NOMO-1 treated with DMSO at 0.1 percent for 48 hours (cell line): ENCODE measurements around the gene CRYBB1.

Source experiments
- DNase-seq: peaks from one replicate; lab custom pipeline; 2025; ENCODE audit not compliant: unreplicated experiment; lab: John Stamatoyannopoulos, UW

The CRYBB1 gene

GRCh38 chr22:26581633-26582168, 36.1 kb downstream of the CRYBB1 start:
- DNase-seq, result no peak

DNA sequence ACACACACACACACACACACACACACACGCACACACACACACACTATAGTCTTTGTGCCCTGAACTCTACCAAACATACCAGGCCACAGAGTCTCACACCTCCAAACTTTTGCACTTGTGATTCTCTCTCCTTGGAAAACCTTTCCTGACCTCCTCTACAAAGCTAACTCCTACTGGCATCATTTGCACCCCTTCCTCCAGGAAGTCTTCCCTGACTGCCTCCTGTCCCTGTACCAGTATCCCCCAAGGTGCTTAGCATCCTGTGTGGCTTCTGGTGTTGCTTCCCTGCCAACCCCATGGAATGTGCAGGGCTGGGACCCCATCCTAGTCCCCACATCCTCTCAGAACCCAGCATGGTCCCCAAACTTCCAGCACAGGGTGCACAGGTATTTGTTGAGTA, 36.8 kb downstream of the CRYBB1 start:
- DNase-seq, result no peak

DNA sequence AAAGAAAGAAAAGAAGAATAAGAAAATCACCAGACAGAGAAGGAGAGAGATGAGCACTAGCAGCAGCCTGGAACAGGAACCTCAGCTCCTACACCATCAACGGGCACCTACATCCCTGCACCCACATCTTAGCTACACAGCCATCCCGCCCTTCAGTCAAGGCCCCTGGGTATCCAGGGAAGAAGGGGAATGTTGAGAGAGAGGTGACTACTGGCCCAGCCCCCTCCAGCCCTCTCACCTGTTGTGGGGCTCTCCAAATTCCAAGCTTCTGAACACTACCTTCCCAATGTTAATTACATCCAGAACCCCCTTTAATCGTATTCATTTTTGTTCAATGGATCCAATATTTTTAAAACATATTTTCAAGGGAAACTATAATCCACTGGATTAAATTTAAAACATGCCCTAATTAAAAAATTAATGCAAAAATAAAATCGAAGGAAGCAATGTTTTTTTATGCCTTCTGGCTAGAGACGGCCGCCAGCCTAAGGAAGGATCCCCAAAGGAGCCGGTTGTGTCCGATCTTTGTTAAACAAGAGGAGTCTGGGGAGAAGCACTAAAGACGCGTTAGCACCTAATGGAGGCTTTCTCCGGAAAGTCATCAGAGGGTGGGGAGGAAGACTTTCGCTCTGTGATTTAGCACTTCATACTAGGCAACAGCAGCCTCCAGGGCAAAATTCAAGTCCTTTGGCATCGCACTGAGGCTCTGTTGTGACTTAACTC, 37.4 kb downstream of the CRYBB1 start:
- no peak for DNase-seq

DNA sequence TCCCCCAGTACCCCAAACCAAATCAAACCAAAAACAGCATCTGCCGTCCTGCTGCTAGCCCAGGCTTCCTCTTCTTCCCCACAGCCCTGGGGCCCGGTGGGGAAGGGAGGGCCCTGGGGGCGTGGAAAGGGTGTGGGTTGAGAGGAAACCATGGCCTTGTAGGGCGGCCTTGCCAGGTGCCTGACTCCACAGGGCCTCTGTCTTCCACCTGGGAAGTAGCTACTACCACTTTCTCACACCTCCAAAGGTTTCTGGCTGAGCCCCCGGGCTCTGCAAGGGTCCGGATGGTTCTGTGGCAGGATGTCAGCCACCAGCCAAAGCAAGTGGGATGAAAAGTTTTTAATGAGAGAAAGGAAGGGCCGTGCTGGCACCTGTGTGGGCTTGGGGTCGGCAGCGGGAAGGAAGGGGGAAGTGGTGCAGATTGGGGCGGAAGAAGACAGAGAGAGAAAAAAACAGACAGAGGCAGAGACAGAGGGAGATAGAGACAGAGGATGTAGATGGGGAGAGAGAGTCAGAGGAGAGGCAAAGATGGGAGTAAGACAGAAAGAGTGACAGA, 38.4 kb downstream of the CRYBB1 start:
- DNase-seq, result peak; percentile 78

DNA sequence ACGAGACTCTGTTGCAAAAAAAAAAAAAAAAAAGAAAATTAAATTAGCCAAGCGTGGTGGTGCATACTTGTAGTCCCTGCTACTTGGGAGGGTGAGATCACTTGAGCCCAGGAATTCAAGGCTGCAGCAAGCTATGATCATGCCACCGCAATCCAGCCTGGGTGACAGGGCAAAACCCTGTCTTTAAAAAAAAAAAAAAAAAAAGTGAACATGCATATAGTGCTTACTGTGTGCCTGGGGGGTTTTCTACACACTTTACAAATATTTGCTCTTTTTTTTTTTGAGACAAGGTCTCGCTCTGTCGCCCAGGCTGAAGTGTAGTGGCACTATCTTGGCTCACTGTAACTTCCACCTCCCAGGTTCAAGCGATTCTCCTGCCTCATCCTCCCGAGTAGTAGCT, 40.7 kb downstream of the CRYBB1 start:
- DNase-seq, result no peak

GRCh38 chr22:26576026-26576680, 41.7 kb downstream of the CRYBB1 start:
- DNase-seq, result no peak

DNA sequence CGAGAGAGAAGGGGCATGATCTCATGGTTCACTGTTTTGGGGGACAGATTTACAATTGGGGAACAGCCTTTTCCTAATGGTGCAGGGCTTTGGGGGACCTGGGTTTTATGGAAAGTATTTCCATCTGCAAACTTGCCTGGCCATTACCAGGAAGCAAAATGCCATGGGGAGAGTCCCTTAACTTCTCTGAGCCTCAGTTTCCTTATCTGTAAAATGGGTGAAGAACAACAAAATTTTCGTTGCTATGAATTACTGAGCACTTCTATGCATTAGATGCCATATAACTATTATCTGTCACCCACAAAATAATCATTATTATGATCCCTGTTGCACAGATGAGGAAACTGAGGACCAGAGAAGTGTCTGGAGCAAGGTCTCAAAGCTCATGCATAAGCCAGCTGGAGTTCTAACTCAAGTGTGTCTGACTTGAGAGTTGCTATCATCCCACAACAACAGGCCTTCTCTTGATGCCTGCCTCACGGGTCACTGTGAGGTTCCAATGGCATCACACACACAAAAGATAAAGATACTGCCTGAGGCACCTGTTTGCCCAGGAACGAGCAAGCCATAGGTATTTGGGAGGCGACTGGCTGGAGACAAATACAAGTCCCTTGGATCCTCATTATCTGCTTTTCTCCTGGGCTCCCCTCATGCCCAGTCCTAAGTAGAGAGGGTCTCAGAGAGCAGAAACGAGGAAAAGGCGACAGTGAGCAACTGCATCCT, 43.7 kb downstream of the CRYBB1 start:
- DNase-seq, result no peak

DNA sequence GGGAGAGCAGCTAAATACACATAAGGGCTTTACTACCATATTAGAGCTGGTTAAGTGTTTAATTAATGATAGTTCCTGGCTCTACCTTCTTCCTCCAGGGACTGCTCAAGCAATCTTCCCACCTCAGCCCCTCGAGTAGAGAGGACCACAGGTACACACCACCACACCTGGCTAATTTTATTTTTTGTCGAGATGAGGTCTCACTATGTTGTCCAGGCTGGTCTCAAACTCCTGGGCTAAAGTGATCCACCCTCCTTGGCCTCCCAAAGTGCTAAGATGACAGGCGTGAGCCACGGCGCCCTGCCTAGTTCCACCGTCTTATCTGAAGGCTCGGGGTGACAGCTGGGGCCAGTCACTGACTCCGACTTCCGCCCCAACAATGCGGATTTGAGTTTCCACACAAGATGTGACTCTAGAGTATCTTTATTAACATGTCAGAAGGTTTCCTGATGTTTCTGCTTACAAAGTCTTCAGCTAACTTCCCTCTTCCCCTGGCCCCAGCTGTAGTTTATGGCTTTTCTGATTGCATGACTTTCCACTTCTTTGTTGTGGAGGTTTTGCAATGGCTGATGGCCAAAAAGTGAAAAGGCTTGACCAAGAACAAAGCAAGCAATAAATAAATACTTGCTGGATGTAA, 44.7 kb downstream of the CRYBB1 start:
- peak; percentile 99 for DNase-seq

- DNase-seq, result no peak
Measured at GRCh38 chr22:26570864-26571525, 46.8 kb downstream of the CRYBB1 start.

GRCh38 chr22:26570115-26570514, 47.7 kb downstream of the CRYBB1 start:
- no peak for DNase-seq

- no peak for DNase-seq
Measured at GRCh38 chr22:26568207-26568706, 49.6 kb downstream of the CRYBB1 start.

DNA sequence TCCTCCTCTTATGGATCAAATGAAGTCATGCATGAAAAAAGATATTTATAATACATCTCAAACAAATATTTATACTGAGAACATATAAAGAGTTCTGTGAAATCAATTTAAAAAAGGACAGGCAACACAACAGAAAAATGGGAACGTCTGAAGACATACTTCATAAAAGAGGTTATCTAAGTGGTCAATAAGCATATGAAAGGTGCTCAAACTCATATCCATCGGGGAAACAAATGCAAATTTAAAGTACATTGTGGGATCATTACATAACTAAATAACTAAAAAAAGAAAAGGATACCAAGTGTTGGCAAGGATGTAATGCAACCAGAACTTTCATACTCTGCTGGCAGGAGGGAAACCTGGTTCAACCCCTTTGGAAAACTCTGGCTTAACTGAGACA, 50.2 kb downstream of the CRYBB1 start:
- no peak for DNase-seq

GRCh38 chr22:26566994-26567393, 50.8 kb downstream of the CRYBB1 start:
- no peak for DNase-seq

GRCh38 chr22:26565889-26566288, 51.9 kb downstream of the CRYBB1 start:
- DNase-seq, result no peak

- DNase-seq, result no peak
Measured at GRCh38 chr22:26565181-26565580, 52.6 kb downstream of the CRYBB1 start.

GRCh38 chr22:26564672-26565071, 53.2 kb downstream of the CRYBB1 start:
- no peak for DNase-seq

DNA sequence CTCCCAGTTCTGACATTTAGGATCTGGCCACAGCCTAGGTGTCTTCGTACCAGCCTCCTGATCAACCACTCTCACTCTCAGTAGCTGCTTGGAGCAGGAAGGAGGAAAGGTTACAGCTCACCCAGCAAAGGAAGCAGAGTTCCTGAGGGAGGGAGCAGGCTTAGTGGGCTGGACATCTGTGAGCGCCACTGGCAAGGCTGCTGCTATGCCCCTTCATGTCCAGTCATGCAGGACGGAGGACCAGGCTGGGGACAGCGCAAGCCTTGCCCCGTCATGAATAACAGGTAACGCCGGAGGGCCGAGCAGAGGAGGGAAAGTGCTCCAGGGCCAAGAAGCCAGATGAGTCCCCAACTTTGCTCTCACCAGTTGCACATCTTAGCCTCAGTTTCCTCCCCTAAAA, 53.6 kb downstream of the CRYBB1 start:
- no peak for DNase-seq

GRCh38 chr22:26563022-26563421, 54.8 kb downstream of the CRYBB1 start:
- no peak for DNase-seq

DNA sequence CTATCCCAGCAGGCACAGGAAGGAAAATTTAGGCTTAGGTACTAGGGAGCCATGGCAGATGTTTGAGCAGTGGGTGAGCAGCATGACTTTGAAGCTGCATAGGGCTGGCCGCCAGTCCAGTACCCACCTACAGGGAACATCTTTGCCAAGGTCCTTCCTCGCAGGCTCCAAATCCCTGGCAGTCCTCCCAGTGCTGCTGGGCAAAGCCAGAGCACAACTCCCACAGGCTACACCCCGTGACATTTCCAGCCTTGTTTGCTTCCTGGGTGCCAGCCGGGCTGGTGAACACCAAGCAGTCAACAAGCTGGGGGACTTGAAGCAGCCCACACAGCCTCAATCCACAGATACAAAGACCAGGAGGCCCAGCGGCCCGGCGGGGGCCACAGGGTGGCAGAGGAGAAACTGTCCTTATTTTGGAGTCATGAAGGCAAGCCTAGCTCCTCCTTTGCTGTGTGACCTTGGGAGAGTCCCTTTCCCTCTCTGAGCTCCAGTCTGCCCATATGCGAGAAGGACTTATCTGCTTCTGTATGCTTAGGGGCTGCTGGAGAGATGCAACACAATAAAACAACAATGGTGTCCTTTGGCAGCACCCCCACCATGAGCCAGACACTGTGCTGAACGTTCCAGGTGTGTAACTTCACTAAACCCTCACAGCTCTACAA, 55.9 kb downstream of the CRYBB1 start:
- DNase-seq, result no peak
